DND-41 (cell line): ENCODE data around the gene AGAP1.

ENCODE experiments used
- ATAC-seq: fragments of 200-7000 bp; cut with Tn5 transposase; 3 replicates; pipeline ENCODE4 v1.9.1; 2021; ENCODE audit warnings: low read depth; ENCODE audit not compliant: insufficient read depth
- DNase-seq: peaks from one replicate; pipeline ENCODE4 v3.0.0-alpha.2; 2020
- H2AFZ ChIP-seq: 2 replicates; pipeline ENCODE4 v1.6.0; 2012; ENCODE audit warnings: low read depth, low read length
- H3K27ac ChIP-seq: 2 replicates; pipeline ENCODE4 v1.5.1; 2012; ENCODE audit warnings: low read length, inconsistent platforms
- H3K27me3 ChIP-seq: fragments of 200-600 bp; sonication (generic); 2 replicates; pipeline ENCODE4 v1.6.0; 2012; ENCODE audit warnings: low read length, mild to moderate bottlenecking, inconsistent platforms; ENCODE audit not compliant: insufficient read depth, poor library complexity
- H3K36me3 ChIP-seq: 2 replicates; pipeline ENCODE4 v1.5.1; 2012; ENCODE audit warnings: low read length, inconsistent platforms; ENCODE audit not compliant: insufficient read depth
- H3K4me1 ChIP-seq: 2 replicates; pipeline ENCODE4 v1.5.1; 2012; ENCODE audit warnings: mild to moderate bottlenecking, low read length; ENCODE audit not compliant: insufficient read depth
- H3K4me2 ChIP-seq: 2 replicates; pipeline ENCODE4 v1.6.0; 2012; ENCODE audit warnings: mild to moderate bottlenecking, moderate library complexity, low read length, inconsistent platforms; ENCODE audit not compliant: insufficient read depth
- H3K4me3 ChIP-seq, 2 experiments: fragments of 200-600 bp in 1 of 2; shearing (Covaris generic) in 1 of 2; 2 replicates each; pipeline ENCODE4 v1.5.1; 2012 to 2016; ENCODE audit warnings: inconsistent platforms in 2 of 2, low read length in 2 of 2, mild to moderate bottlenecking in 2 of 2, low read depth in 1 of 2, moderate library complexity in 1 of 2
- H3K79me2 ChIP-seq: 2 replicates; pipeline ENCODE4 v1.6.0; 2012; ENCODE audit warnings: low read length, inconsistent platforms; ENCODE audit not compliant: insufficient read depth
- H3K9ac ChIP-seq: 2 replicates; pipeline ENCODE4 v1.6.0; 2012; ENCODE audit warnings: low read depth, mild to moderate bottlenecking, inconsistent platforms, low read length, moderate library complexity
- H3K9me3 ChIP-seq: 2 replicates; pipeline ENCODE4 v1.5.1; 2012; ENCODE audit warnings: low read length, moderate library complexity, mild to moderate bottlenecking, inconsistent platforms; ENCODE audit not compliant: insufficient read depth, severe bottlenecking
- H4K20me1 ChIP-seq: 2 replicates; pipeline ENCODE4 v1.6.0; 2012; ENCODE audit warnings: low read length; ENCODE audit not compliant: insufficient read depth
- EZH2 ChIP-seq: IDR thresholded peaks from 3 replicates; pipeline ENCODE4 v1.6.1; 2012; ENCODE audit warnings: borderline replicate concordance, low read depth, mild to moderate bottlenecking, moderate library complexity, low read length, inconsistent platforms; ENCODE audit not compliant: severe bottlenecking
- TF ChIP-seq, protein P1 (sequence below): IDR thresholded peaks from 2 replicates; pipeline ENCODE4 v1.5.1; 2012; ENCODE audit warnings: borderline replicate concordance, low read length, moderate library complexity, mild to moderate bottlenecking; ENCODE audit not compliant: poor library complexity, severe bottlenecking; ENCODE audit errors: extremely low read depth

Gene AGAP1

DNA sequence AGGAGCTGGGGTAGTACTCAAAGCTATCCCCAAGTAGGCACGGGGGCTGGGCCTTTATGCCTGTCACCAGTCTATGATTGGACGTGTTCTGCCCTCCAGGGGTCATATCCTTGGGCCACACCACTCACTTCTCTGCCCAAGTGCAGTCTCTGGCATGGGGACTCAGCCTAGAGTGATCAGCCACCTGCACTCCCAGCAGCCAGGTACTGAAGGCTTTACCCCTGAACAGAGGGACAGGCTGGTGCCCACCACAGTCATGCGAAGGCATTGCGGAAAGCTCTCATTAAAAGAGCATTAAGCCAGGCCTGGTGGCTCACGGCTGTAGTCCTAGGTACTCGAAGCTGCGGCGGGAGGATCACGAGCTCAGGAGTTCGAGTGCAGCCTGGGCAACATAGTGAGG, 199.4 kb downstream of the AGAP1 start:
- H3K36me3 ChIP-seq = no peaks in the 10 kb centered on the region
- no peak overlapping the region for H2AFZ ChIP-seq
- H3K9ac ChIP-seq = no peak overlapping the region
- H3K4me2 ChIP-seq = no peak overlapping the region
- no peaks in the 10 kb centered on the region for H3K9me3 ChIP-seq
- H4K20me1 ChIP-seq = peaks cover 41% of the 10 kb centered on the region
- H3K4me1 ChIP-seq = no peaks in the 10 kb centered on the region
- peaks cover 13% of the 10 kb centered on the region for H3K79me2 ChIP-seq
- TF ChIP-seq EZH2 = no peak
- TF ChIP-seq, protein P1, sequence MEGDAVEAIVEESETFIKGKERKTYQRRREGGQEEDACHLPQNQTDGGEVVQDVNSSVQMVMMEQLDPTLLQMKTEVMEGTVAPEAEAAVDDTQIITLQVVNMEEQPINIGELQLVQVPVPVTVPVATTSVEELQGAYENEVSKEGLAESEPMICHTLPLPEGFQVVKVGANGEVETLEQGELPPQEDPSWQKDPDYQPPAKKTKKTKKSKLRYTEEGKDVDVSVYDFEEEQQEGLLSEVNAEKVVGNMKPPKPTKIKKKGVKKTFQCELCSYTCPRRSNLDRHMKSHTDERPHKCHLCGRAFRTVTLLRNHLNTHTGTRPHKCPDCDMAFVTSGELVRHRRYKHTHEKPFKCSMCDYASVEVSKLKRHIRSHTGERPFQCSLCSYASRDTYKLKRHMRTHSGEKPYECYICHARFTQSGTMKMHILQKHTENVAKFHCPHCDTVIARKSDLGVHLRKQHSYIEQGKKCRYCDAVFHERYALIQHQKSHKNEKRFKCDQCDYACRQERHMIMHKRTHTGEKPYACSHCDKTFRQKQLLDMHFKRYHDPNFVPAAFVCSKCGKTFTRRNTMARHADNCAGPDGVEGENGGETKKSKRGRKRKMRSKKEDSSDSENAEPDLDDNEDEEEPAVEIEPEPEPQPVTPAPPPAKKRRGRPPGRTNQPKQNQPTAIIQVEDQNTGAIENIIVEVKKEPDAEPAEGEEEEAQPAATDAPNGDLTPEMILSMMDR = no peak
- no peak for DNase-seq
- no peak overlapping the region for H3K4me3 ChIP-seq
- no peaks in the 10 kb centered on the region for H3K27me3 ChIP-seq
- H3K27ac ChIP-seq = no peak overlapping the region
- no peak for ATAC-seq

GRCh38 chr2:235694721-235695601, 201.1 kb downstream of the AGAP1 start:
- no peak for DNase-seq
- ATAC-seq = no peak
- Histone ChIP-seq H3K27me3 (no peaks in the 10 kb centered on the region), H3K4me1 (no peaks in the 10 kb centered on the region), H3K27ac (no peak overlapping the region), H2AFZ (no peak overlapping the region), H4K20me1 (peaks cover 38% of the 10 kb centered on the region), H3K9me3 (no peaks in the 10 kb centered on the region), H3K4me3 (no peak overlapping the region), H3K9ac (no peak overlapping the region), H3K36me3 (no peaks in the 10 kb centered on the region), H3K79me2 (peaks cover 13% of the 10 kb centered on the region), H3K4me2 (no peak overlapping the region)
- TF ChIP-seq, protein P1 = no peak
- TF ChIP-seq EZH2 = no peak

DNA sequence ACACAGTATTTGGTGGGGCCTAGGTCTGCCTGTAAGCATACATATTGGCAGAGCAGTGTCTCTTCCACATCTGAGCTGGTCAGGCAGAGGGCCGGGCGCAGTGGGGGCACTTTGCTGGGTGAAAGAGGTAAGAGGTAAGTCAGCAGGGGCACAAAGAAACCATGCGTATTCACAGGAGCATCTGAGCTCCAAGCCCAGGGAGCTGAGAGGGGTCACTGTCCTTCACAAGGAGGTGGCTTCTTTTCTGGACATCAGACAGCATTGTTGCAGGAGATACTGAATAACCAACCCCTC, 201.7 kb downstream of the AGAP1 start:
- TF ChIP-seq, protein P1 = no peak
- TF ChIP-seq EZH2 = no peak
- H3K27ac ChIP-seq = no peak overlapping the region
- DNase-seq (no peak), ATAC-seq (no peak)
- H3K27me3 ChIP-seq = no peaks in the 10 kb centered on the region
- H2AFZ ChIP-seq = no peak overlapping the region
- H3K9me3 ChIP-seq = no peaks in the 10 kb centered on the region
- no peaks in the 10 kb centered on the region for H3K36me3 ChIP-seq
- no peak overlapping the region for H3K4me3 ChIP-seq
- no peak overlapping the region for H3K9ac ChIP-seq
- peaks cover 13% of the 10 kb centered on the region for H3K79me2 ChIP-seq
- no peaks in the 10 kb centered on the region for H3K4me1 ChIP-seq
- no peak overlapping the region for H3K4me2 ChIP-seq
- peaks cover 36% of the 10 kb centered on the region for H4K20me1 ChIP-seq
